HG03039 (cell line): ENCODE measurements around the gene AIMP1.
"Not testable (repeated sequence)": the region's sequence is repeated elsewhere in the genome, so short reads cannot be mapped to it uniquely, and the experiment has no call there.

Experiments
- ATAC-seq: cut with Tn5 transposase; IDR thresholded peaks from one replicate; pipeline ENCODE4 v1.9.1; 2021; ENCODE audit warnings: mild to moderate bottlenecking, moderate library complexity; ENCODE audit not compliant: unreplicated experiment

Gene AIMP1

GRCh38 chr4:106344647-106344970 is 28.3 kb downstream of the AIMP1 start:
- ATAC-seq: no peak

GRCh38 chr4:106347167-106347566 is 30.8 kb downstream of the AIMP1 start:
- ATAC-seq: no peak

- ATAC-seq: no peak
Measured at GRCh38 chr4:106351016-106351415, 34.7 kb downstream of the AIMP1 start.

GRCh38 chr4:106353786-106354185 is 37.4 kb downstream of the AIMP1 start:
- ATAC-seq: no peak

GRCh38 chr4:106355193-106355592 is 38.8 kb downstream of the AIMP1 start:
- ATAC-seq: no peak

GRCh38 chr4:106358899-106359298 is 42.5 kb downstream of the AIMP1 start:
- no peak for ATAC-seq

- ATAC-seq: no peak
Measured at GRCh38 chr4:106362086-106362825, 45.9 kb downstream of the AIMP1 start.

- no peak for ATAC-seq
Measured at GRCh38 chr4:106364282-106364681, 47.9 kb downstream of the AIMP1 start.

- ATAC-seq: no peak
Measured at GRCh38 chr4:106365613-106366012, 49.3 kb downstream of the AIMP1 start.

- no peak for ATAC-seq
Measured at GRCh38 chr4:106366026-106366425, 49.7 kb downstream of the AIMP1 start.

- no peak for ATAC-seq
Measured at GRCh38 chr4:106367072-106367471, 50.7 kb downstream of the AIMP1 start.

- ATAC-seq: no peak
Measured at GRCh38 chr4:106368678-106369077, 52.3 kb downstream of the AIMP1 start, which contains the start of gene GIMD1. Gene GIMD1, minus strand, starts transcription at chr4:106368778. Its CDS starts 1,343 bp downstream, at chr4:106367435.

- no peak for ATAC-seq
Measured at GRCh38 chr4:106369456-106370060, 53.2 kb downstream of the AIMP1 start.

- no peak for ATAC-seq
Measured at GRCh38 chr4:106370214-106370613, 53.9 kb downstream of the AIMP1 start.

GRCh38 chr4:106371161-106371560 is 54.8 kb downstream of the AIMP1 start:
- no peak for ATAC-seq

GRCh38 chr4:106373026-106373425 is 56.7 kb downstream of the AIMP1 start:
- no peak for ATAC-seq

GRCh38 chr4:106380179-106380578 is 63.8 kb downstream of the AIMP1 start:
- no peak for ATAC-seq

- no peak for ATAC-seq
Measured at GRCh38 chr4:106384878-106385277, 68.5 kb downstream of the AIMP1 start.

- ATAC-seq: no peak
Measured at GRCh38 chr4:106385853-106386393, 69.6 kb downstream of the AIMP1 start.

- ATAC-seq: no peak
Measured at GRCh38 chr4:106395582-106395981, 79.2 kb downstream of the AIMP1 start.

- not testable (repeated sequence) for ATAC-seq
Measured at GRCh38 chr4:106398898-106399297, 82.5 kb downstream of the AIMP1 start.
